Brain microvascular endothelial cell (primary cell): ENCODE measurements around the gene BARHL1.
A peak's percentile ranks its signal among the peaks of the same experiment; 100 is the strongest.

ENCODE experiments used
- DNase-seq: peaks from one replicate; pipeline ENCODE4 v3.0.0-alpha.2; 2020
- H3K27ac ChIP-seq: fragments of 250-450 bp; sonication (Bioruptor Pico); 2 replicates; pipeline ENCODE4 v1.5.1; 2020; ENCODE audit warnings: mild to moderate bottlenecking, moderate library complexity
- H3K27me3 ChIP-seq: fragments of 250-450 bp; sonication (Bioruptor Pico); replicated peaks from 2 replicates; pipeline ENCODE4 v1.5.1; 2020; ENCODE audit warnings: mild to moderate bottlenecking
- H3K36me3 ChIP-seq: fragments of 250-450 bp; sonication (Bioruptor Pico); replicated peaks from 2 replicates; pipeline ENCODE4 v1.5.1; 2020; ENCODE audit warnings: mild to moderate bottlenecking
- H3K4me3 ChIP-seq: 2 replicates; pipeline ENCODE4 v1.5.1; 2011; ENCODE audit warnings: low read depth, mild to moderate bottlenecking, control low read depth, low read length, moderate library complexity
- CTCF ChIP-seq: IDR thresholded peaks from 2 replicates; pipeline ENCODE4 v1.5.1; 2011; ENCODE audit warnings: low read depth, mild to moderate bottlenecking, moderate library complexity, low read length, control low read depth, inconsistent platforms; ENCODE audit errors: missing control alignments
- in situ Hi-C: cut with HindIII; loops from 2 replicates; pipeline ENCODE4 v1.10.0; 2017; ENCODE audit warnings: low sequenced_read_pairs, low pct_ligation_motif_present

The BARHL1 gene

GRCh38 chr9:132610661-132611060, 28.3 kb downstream of the BARHL1 start:
- in situ Hi-C loops: no loop called here
- no peak overlapping the region for H3K27ac ChIP-seq

DNA sequence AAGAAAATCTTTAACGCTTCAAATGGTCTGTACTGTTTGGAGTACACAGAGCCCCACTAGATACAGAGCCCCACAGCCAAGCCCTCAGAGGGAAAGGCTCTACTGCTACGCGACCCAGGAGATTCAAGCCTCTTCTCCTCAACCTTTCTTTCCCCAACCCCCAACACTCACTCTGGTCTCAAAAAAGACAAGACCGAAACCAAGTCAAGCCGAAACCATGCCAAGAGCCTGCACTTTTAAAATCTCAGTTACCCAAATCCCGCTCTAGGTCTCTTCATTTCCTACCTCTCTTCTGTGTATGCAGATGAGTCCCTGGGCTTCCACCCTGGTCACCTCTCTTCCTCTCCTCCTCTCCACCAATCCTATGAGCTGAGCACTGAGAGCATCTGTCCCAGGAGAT, 31.9 kb downstream of the BARHL1 start:
- in situ Hi-C loops: no loop called here
- no peak overlapping the region for H3K4me3 ChIP-seq
- no peak for DNase-seq
- H3K27ac ChIP-seq: no peak overlapping the region
- H3K27me3 ChIP-seq: no peaks in the 10 kb centered on the region
- H3K36me3 ChIP-seq: peaks cover 28% of the 10 kb centered on the region
- TF ChIP-seq CTCF: no peak

More at GRCh38 chr9:132610661-132611060, 28.3 kb downstream of the BARHL1 start:
- TF ChIP-seq CTCF: no peak
- peaks cover 30% of the 10 kb centered on the region for H3K36me3 ChIP-seq
- DNase-seq: no peak
- no peaks in the 10 kb centered on the region for H3K27me3 ChIP-seq
- no peak overlapping the region for H3K4me3 ChIP-seq

- no peak for DNase-seq
- Histone ChIP-seq H3K27ac (no peak overlapping the region), H3K27me3 (no peaks in the 10 kb centered on the region), H3K36me3 (peaks cover 28% of the 10 kb centered on the region), H3K4me3 (no peak overlapping the region)
- in situ Hi-C loops: no loop called here
- TF ChIP-seq CTCF: no peak
Observed at GRCh38 chr9:132615774-132616173, 33.4 kb downstream of the BARHL1 start.

GRCh38 chr9:132616725-132617124, 34.3 kb downstream of the BARHL1 start:
- no peaks in the 10 kb centered on the region for H3K27me3 ChIP-seq
- in situ Hi-C loops: no loop called here
- H3K36me3 ChIP-seq: peaks cover 23% of the 10 kb centered on the region
- TF ChIP-seq CTCF: no peak
- no peak overlapping the region for H3K4me3 ChIP-seq
- no peak overlapping the region for H3K27ac ChIP-seq
- no peak for DNase-seq

GRCh38 chr9:132622159-132622558, 39.8 kb downstream of the BARHL1 start:
- in situ Hi-C loops: no loop called here
- TF ChIP-seq CTCF: no peak
- H3K27me3 ChIP-seq: no peaks in the 10 kb centered on the region
- peak; percentile 45 for DNase-seq
- H3K36me3 ChIP-seq: peaks cover 22% of the 10 kb centered on the region
- H3K4me3 ChIP-seq: no peak overlapping the region
- no peak overlapping the region for H3K27ac ChIP-seq

- no peak overlapping the region for H3K27ac ChIP-seq
- H3K36me3 ChIP-seq: peaks cover 39% of the 10 kb centered on the region
- no peaks in the 10 kb centered on the region for H3K27me3 ChIP-seq
- no peak for DNase-seq
- H3K4me3 ChIP-seq: no peak overlapping the region
- in situ Hi-C loops: no loop called here
- no peak for TF ChIP-seq CTCF
Observed at GRCh38 chr9:132626285-132626684, 43.9 kb downstream of the BARHL1 start.
